Endothelial cell of umbilical vein (primary cell): ENCODE data around the gene NR2C2. TPM values are rescaled to one million over a fixed set of nuclear protein-coding genes. Genes with fewer than 3 reads are reported as not detected.

ENCODE experiments used
- BruUV-seq: library from RNA; stranded (reverse); fragments of 400-500 nt; replicated peaks from 2 replicates; lab custom pipeline; 2021; lab: Mats Ljungman, UMichigan
- CTCF ChIA-PET: fragments of 300-600, 350-600 bp; sonication (Branson Sonifier 250); formaldehyde crosslinking; loops from one replicate; lab custom pipeline; 2021; ENCODE audit warnings: antibody characterized with exemption, inconsistent platforms; lab: Charles Lee
- POLR2A ChIA-PET: fragments of 300-600, 350-600 bp; sonication (Branson Sonifier 250); formaldehyde crosslinking; loops from one replicate; lab custom pipeline; 2021; ENCODE audit warnings: antibody characterized with exemption, inconsistent platforms; lab: Charles Lee
- DNase-seq: peaks from one replicate; pipeline ENCODE4 v3.0.0-alpha.2; 2011; ENCODE audit warnings: low read depth, low spot score
- FAIRE-seq: peaks from 2 replicates; lab custom pipeline; 2011; peaks lifted over from hg19 to GRCh38; lab: Jason Lieb, UNC
- H2AFZ ChIP-seq: 2 replicates; pipeline ENCODE4 v1.6.0; 2012; ENCODE audit warnings: low read depth, low read length, control low read depth, inconsistent platforms
- H3K27ac ChIP-seq: 2 replicates; pipeline ENCODE4 v1.5.1; 2011; ENCODE audit warnings: low read depth, mild to moderate bottlenecking, control low read depth, low read length, moderate library complexity; ENCODE audit not compliant: insufficient read depth
- H3K27me3 ChIP-seq, 2 experiments: 2 replicates each; pipeline versions ENCODE4 v1.6.0 to v1.6.1; 2011; ENCODE audit warnings: low read length in 2 of 2, mixed read lengths in 1 of 2; ENCODE audit not compliant: control insufficient read depth in 2 of 2, insufficient read depth in 2 of 2
- H3K36me3 ChIP-seq, 2 experiments: 2 replicates in 1 of 2; 3 replicates in 1 of 2; pipeline ENCODE4 v1.5.1; 2011; ENCODE audit warnings: low read length in 2 of 2, mild to moderate bottlenecking in 1 of 2, moderate library complexity in 1 of 2; ENCODE audit not compliant: control insufficient read depth in 2 of 2, insufficient read depth in 2 of 2; ENCODE audit errors: extremely low read depth in 1 of 2
- H3K4me1 ChIP-seq: 3 replicates; pipeline ENCODE4 v1.5.1; 2011; ENCODE audit warnings: mild to moderate bottlenecking, low read length; ENCODE audit not compliant: control insufficient read depth, insufficient read depth; ENCODE audit errors: extremely low read depth
- H3K4me2 ChIP-seq: 2 replicates; pipeline ENCODE4 v1.6.1; 2011; ENCODE audit warnings: low read length, control low read depth, mixed read lengths; ENCODE audit not compliant: insufficient read depth
- H3K4me3 ChIP-seq, 3 experiments: fragments of 200-600 bp in 1 of 3; sonication (generic), shearing (Covaris generic) in 1 of 3; replicated peaks in 1 of 3; 2 replicates each; pipeline ENCODE4 v1.5.1; 2011 to 2016; ENCODE audit warnings: control low read depth in 3 of 3, low read length in 3 of 3, mild to moderate bottlenecking in 2 of 3, inconsistent platforms in 1 of 3, low read depth in 1 of 3, moderate library complexity in 1 of 3; ENCODE audit not compliant: insufficient read depth in 1 of 3
- H3K79me2 ChIP-seq: 2 replicates; pipeline ENCODE4 v1.6.0; 2012; ENCODE audit warnings: low read length, inconsistent platforms; ENCODE audit not compliant: control insufficient read depth, insufficient read depth
- H3K9ac ChIP-seq: replicated peaks from 2 replicates; pipeline ENCODE3; 2011; ENCODE audit warnings: low read length, control low read depth; ENCODE audit not compliant: insufficient read depth; ENCODE audit errors: extremely low read depth
- H3K9me1 ChIP-seq: replicated peaks from 3 replicates; pipeline ENCODE4 v1.6.0; 2011; ENCODE audit warnings: mild to moderate bottlenecking, low read length; ENCODE audit not compliant: control insufficient read depth, insufficient read depth; ENCODE audit errors: extremely low read depth
- H3K9me3 ChIP-seq: replicated peaks from 2 replicates; pipeline ENCODE4 v1.5.1; 2012; ENCODE audit warnings: low read length, inconsistent platforms; ENCODE audit not compliant: control insufficient read depth, insufficient read depth
- H4K20me1 ChIP-seq: replicated peaks from 2 replicates; pipeline ENCODE3; 2011; ENCODE audit warnings: mild to moderate bottlenecking, low read length; ENCODE audit not compliant: control insufficient read depth, insufficient read depth; ENCODE audit errors: extremely low read depth
- EZH2 ChIP-seq: IDR thresholded peaks from 2 replicates; pipeline ENCODE4 v1.6.1; 2012; ENCODE audit warnings: borderline replicate concordance, low read depth, mild to moderate bottlenecking, moderate library complexity, low read length, inconsistent platforms; ENCODE audit not compliant: severe bottlenecking
- FOS ChIP-seq: IDR thresholded peaks from 2 replicates; pipeline ENCODE4 v1.6.1; 2011; ENCODE audit warnings: mild to moderate bottlenecking, low read length, moderate library complexity, borderline replicate concordance; ENCODE audit not compliant: insufficient read depth
- GATA2 ChIP-seq: IDR thresholded peaks from 2 replicates; pipeline ENCODE4 v1.7.0; 2011; ENCODE audit warnings: low read depth, mild to moderate bottlenecking, moderate library complexity, mixed read lengths, low read length; ENCODE audit not compliant: insufficient read length, insufficient read depth
- JUN ChIP-seq: IDR thresholded peaks from 2 replicates; pipeline ENCODE4 v1.6.1; 2011; ENCODE audit warnings: borderline replicate concordance, low read depth; ENCODE audit not compliant: insufficient read length, insufficient read depth
- MYC ChIP-seq: IDR thresholded peaks from one replicate; pipeline ENCODE4 v1.6.1; 2011; ENCODE audit warnings: mild to moderate bottlenecking, low read depth, low read length
- dilution Hi-C: fragments of 300-500 bp; cut with MboI; formaldehyde crosslinking; loops from one replicate; pipeline ENCODE4 v1.15.0; 2019; ENCODE audit warnings: low sequenced_read_pairs; ENCODE audit not compliant: extremely low pct_ligation_motif_present
- intact Hi-C: fragments of 100-400 bp; cut with micrococcal nuclease; formaldehyde crosslinking; loops from one replicate; pipeline ENCODE4 v1.10.0; 2022
- polyA plus RNA-seq, 4 experiments: library from polyadenylated mRNA; depleted of rRNA in 3 of 4; stranded (reverse) in 3 of 4; unstranded in 1 of 4; fragments of >200 nt; gene quantifications; 2 replicates each; pipeline versions ENCODE4 v1.2.1 to v1.2.3, GENCODE V29; 2011 to 2012; ENCODE audit warnings: missing spikeins in 1 of 4
- total RNA-seq: library from RNA; stranded (reverse); gene quantifications from 2 replicates; pipeline ENCODE4 v1.2.3, GENCODE V29; 2021
- TF ChIP-seq, protein P1 (sequence below), 2 donors: IDR thresholded peaks; 1 replicate in 1 of 2; 2 replicates in 1 of 2; pipeline ENCODE4 v1.5.1; 2011; ENCODE audit warnings: low read length in 2 of 2, mild to moderate bottlenecking in 2 of 2, moderate library complexity in 2 of 2, control low read depth in 1 of 2, inconsistent platforms in 1 of 2, low read depth in 1 of 2; ENCODE audit not compliant: insufficient read depth in 1 of 2; ENCODE audit errors: extremely low read depth in 1 of 2

NR2C2 gene
- total and polyA plus RNA-seq, 2 donors (not counting 3 experiments of a cell fraction or from before 2014, with no cell fraction given) = 20.3 to 59.8 TPM

DNA sequence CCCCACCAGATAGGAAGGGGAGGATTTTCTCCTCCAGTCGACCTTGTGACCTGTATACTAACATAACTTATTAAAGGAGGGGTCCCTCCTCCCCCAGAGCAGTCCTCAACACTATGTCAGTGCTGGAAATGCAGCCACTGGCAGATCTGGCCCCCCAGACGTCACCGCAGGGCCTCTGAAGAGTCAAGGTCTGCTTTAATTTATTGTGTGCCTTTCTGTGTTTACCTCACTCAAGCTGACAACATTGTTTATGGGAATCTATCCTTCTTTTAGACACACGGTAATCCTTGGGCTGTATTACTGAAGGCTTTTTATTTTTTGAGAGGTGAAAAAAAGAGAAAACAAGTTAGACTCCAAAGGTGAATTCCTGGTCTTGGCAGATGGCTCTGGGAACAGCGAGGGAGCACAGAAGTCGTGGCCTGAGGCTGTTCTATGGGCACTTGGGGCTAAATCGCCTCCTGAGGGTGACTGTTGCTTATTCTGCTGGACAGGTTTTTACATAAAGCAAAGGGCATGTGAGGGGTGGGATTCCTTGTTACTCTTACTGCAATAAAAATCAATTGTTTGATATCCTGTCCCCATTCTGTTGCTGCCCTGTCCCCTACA is 13.5 kb upstream of the NR2C2 start:
- Histone ChIP-seq H3K27me3 (no peaks in the 10 kb centered on the region), H3K27ac (no peak overlapping the region), H3K9me3 (no peaks in the 10 kb centered on the region), H2AFZ (no peak overlapping the region), H3K9ac (no peak overlapping the region), H3K9me1 (no peaks in the 10 kb centered on the region), H3K4me3 (no peak overlapping the region), H3K4me2 (no peak overlapping the region), H3K79me2 (no peaks in the 10 kb centered on the region), H3K4me1 (no peaks in the 10 kb centered on the region), H4K20me1 (no peaks in the 10 kb centered on the region), H3K36me3 (peaks cover 14 to 46% of the 10 kb centered on the region in 2 experiments)
- FAIRE-seq = no peak
- no TSS peak for BruUV-seq
- POLR2A ChIA-PET = no interaction called here
- no peak for DNase-seq
- CTCF ChIA-PET = interaction anchor here (1.7 kb wide), 1 partner anchor 12 kb away, joined by 5 read pairs; no protein-coding TSS in a partner anchor
- TF ChIP-seq, protein P1, sequence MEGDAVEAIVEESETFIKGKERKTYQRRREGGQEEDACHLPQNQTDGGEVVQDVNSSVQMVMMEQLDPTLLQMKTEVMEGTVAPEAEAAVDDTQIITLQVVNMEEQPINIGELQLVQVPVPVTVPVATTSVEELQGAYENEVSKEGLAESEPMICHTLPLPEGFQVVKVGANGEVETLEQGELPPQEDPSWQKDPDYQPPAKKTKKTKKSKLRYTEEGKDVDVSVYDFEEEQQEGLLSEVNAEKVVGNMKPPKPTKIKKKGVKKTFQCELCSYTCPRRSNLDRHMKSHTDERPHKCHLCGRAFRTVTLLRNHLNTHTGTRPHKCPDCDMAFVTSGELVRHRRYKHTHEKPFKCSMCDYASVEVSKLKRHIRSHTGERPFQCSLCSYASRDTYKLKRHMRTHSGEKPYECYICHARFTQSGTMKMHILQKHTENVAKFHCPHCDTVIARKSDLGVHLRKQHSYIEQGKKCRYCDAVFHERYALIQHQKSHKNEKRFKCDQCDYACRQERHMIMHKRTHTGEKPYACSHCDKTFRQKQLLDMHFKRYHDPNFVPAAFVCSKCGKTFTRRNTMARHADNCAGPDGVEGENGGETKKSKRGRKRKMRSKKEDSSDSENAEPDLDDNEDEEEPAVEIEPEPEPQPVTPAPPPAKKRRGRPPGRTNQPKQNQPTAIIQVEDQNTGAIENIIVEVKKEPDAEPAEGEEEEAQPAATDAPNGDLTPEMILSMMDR (IDR thresholded peaks at IDR 0.05; ENCODE audit: extremely low read depth in 1 of 2, insufficient read depth in 1 of 2, low read depth in 1 of 2, low read length in 2 of 2) = no peak
- TF ChIP-seq MYC = no peak
- TF ChIP-seq JUN = no peak
- TF ChIP-seq FOS = no peak
- no peak for TF ChIP-seq EZH2
- no peak for TF ChIP-seq GATA2
- dilution Hi-C loops (no loop called here), intact Hi-C loops (no loop called here)
